Measurements from ENCODE around the gene BCAM. TPM values are rescaled to one million over a fixed set of nuclear protein-coding genes. Genes with fewer than 3 reads are reported as not detected.
A peak's percentile ranks its signal among the peaks of the same experiment; 100 is the strongest.
"Not testable (repeated sequence)": the region's sequence is repeated elsewhere in the genome, so short reads cannot be mapped to it uniquely, and the experiment has no call there.

The BCAM gene, protein sequence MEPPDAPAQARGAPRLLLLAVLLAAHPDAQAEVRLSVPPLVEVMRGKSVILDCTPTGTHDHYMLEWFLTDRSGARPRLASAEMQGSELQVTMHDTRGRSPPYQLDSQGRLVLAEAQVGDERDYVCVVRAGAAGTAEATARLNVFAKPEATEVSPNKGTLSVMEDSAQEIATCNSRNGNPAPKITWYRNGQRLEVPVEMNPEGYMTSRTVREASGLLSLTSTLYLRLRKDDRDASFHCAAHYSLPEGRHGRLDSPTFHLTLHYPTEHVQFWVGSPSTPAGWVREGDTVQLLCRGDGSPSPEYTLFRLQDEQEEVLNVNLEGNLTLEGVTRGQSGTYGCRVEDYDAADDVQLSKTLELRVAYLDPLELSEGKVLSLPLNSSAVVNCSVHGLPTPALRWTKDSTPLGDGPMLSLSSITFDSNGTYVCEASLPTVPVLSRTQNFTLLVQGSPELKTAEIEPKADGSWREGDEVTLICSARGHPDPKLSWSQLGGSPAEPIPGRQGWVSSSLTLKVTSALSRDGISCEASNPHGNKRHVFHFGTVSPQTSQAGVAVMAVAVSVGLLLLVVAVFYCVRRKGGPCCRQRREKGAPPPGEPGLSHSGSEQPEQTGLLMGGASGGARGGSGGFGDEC
- total RNA-seq, result under 1 TPM in 1 of 2 donors, not detected in 1; 0.31 TPM

DNA sequence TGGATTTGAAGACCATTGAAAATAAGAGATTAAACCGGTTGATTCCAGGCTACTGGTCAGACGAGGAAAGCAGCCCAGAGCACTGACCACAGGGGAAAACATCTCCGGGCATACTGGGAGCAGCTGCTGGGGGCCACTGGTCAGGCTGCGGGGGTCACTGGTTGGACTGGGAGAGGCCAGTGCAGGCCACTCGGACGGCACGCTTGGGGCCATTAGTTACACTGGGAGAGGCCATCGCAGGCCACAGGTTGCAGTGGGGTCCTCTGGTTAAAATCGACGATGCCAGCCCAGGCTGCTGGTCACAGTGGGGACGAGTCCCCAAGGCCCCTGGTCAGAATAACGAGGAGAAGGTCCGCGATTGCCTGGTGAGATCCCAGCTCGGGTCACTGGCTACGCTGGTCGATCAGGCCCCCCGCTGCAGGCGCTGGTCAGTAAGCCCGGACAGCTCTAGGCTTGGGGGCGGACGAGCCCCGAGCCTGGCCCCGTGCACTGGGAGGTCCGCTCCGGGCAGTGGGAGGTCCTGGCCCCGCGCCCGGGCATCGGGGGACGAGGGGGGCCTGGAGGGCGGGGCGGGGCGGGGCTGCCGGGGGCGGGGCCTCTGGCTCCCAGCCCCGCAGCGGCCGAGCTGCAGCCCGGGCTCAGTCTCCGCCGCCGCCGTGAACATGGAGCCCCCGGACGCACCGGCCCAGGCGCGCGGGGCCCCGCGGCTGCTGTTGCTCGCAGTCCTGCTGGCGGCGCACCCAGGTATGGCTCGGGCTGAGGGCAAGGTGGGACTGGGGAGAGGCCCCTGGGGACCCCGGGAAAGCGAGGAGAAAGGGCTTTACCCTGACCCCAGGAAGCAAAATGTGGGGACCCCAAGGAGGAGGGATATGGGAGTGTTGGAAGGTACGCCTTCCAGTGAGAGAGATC, at the start of gene BCAM:
Gene BCAM (plus strand): TSS at position 641 of the 909 bp plus-strand sequence. CDS start 22 bp downstream, at position 663.
- Mint-ChIP-seq H3K36me3 (no peaks in the 10 kb centered on the region), H3K27ac (no peak within 1 kb of the TSS), H3K9me3 (no peaks in the 10 kb centered on the region)
- ATAC-seq (peak in 1 of 2 donors; percentile 70), DNase-seq (ENCODE audit: low spot score in 2 of 2) (no peak)

- Mint-ChIP-seq H3K9me3 (no peaks in the 10 kb centered on the region), H3K36me3 (peaks cover 12 to 28% of the 10 kb centered on the region in 2 donors), H3K27ac (peak overlapping the region in 1 of 2 donors; percentile 75)
- DNase-seq (ENCODE audit: low spot score in 2 of 2) (no peak), ATAC-seq (no peak)
Observed at GRCh38 chr19:44762038-44762437, 46.9 kb upstream of the BCAM start.

DNA sequence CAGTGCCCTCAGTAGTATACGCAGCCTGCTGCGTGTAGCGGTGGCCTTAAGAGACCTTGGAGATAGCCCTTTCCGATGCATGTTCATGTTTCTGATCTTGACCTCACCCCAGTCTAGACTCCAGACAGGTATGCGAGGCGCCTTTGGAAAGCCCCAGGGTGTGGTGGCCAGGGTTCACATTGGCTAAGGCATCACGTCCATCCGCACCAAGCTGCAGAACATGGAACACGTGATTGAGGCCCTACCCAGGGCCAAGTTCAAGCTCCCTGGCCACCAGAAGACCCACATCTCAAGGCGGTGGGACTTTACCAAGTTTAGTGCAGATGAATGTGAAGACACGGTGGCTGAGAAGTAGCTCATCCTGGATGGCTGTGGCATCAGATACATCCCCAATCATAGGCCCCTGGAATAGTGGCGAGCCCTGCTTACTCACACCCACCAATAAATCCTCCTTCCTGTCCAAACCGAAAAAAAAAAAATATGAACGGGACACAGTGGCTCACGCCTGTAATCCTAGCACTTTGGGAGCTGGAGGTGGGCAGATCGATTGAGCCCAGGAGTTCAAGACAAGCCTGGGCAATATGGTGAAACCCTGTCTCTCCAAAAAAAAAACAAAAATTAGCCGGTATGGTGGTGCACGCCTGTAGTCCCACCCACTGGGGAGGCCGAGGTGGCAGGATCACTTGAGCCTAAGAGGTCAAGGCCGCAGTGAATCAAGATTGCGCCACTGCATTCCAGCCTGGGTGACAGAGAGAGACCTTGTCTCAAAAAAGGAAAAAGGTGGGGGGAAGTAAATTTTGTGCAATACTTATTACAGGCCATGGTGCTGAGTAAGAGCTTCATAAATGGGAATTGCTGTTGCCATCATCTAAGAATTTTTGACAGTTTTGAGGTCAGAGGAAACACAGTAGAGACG, 43.6 kb upstream of the BCAM start:
- no peak for ATAC-seq
- Mint-ChIP-seq H3K27ac (peak overlapping the region in 1 of 2 donors; percentile 30), H3K36me3 (peaks cover 0 to 13% of the 10 kb centered on the region in 2 donors), H3K9me3 (no peaks in the 10 kb centered on the region)
- DNase-seq (ENCODE audit: low spot score in 2 of 2), result no peak

DNA sequence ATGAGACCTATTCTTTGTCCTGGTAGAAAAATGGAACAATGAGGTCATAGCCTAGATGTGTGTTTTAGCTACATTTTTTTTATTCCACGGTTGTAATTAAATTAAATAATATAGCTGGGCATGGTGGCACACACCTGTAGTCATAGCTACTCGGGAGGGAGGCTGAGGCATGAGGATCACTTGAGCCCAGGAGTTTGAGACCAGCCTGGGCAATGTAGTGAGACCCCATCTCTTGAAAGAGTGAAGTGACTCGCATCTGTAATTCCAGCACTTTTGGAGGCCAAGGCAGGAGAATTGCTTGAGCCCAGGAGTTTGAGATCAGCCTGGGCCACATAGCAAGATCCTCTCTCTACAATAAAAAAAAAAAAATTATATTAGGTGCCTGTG, 43.0 kb upstream of the BCAM start:
- ATAC-seq, result no peak
- H3K36me3 Mint-ChIP-seq, result peaks cover 0 to 7% of the 10 kb centered on the region in 2 donors
- H3K27ac Mint-ChIP-seq, result no peak overlapping the region
- H3K9me3 Mint-ChIP-seq, result no peaks in the 10 kb centered on the region
- no peak for DNase-seq (ENCODE audit: low spot score in 2 of 2)

DNA sequence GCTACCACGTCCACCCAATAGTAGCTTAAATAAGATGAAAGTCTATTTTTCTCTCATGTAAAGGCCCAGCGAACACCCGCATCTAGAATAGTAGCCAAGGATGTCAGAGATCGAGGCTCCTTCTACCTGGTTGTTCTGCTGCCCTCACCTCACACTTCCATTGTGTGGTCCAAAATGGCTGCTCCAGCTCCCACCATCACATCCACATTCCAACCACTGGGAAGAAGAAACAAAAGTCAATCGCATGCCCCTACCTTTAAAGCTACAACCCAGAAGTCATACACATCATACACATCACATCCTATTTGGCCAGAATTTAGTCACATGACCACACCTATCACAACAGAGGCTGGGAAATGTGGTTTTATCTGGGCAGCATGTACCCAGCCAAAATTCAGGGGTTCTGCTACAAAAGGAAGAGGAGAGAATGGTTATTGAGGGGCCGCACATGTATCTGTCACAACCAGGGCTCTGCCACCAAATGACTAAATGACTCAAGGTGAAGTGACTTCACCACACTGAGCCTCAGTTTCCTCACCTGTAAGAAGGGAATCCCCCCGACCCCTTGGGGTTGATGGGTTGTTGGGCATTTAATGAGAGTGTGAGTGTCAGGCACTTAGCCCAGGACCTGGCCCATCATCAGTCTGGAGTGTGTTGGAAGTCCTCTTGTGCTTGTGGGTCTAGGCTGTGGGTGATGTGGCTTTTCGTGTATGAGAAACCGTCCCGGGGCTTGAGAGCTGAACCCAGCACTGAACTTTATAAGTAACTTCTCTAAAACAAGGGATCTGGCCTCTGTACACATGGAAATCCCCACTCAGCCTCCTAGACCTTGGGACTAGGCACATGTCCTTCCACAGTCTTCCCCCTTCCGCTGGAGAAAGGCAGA, 41.4 kb upstream of the BCAM start:
- DNase-seq (ENCODE audit: low spot score in 2 of 2), result peak in 1 of 2 donors; percentile 85
- Mint-ChIP-seq H3K27ac (peak overlapping the region in 1 of 2 donors; percentile 74), H3K36me3 (peaks cover 0 to 7% of the 10 kb centered on the region in 2 donors), H3K9me3 (no peaks in the 10 kb centered on the region)
- peak in 1 of 2 donors; percentile 76 for ATAC-seq

DNA sequence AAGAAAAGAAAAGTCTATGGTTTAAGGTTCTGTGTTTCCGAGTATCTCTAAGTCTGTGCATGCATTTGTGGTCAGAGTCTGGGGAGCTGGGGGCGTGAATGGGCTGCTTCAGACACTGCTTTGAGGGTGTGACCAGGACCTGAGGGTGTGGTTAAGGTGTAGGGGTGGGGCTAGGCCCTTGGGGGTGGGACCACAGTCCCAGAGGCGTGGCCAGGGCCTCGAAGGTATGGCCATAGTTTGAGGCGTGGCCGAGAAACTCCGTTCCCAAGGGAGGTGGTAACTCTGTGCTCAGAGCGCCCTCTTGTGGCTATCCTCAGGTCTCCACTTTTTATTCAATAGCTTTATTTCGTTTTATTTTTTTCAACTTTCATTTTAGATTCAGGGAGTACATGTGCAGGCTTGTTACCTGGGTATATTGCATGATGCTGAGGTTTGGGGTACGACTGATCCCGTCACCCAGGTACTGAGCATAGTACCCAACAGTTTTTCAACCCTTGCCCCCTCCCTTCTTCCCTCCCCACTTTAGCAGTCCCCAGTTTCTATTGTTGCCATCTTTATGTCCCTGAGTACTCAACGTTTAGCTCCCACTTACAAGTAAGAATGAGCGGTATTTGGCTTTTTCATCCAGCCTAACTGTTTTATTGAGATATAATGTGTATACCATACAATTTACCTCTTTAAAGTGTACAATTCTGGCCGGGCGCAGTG, 38.2 kb upstream of the BCAM start:
- Mint-ChIP-seq H3K27ac (peak overlapping the region; percentile 24 to 81), H3K9me3 (no peaks in the 10 kb centered on the region), H3K36me3 (peaks cover 0 to 7% of the 10 kb centered on the region in 2 donors)
- ATAC-seq (peak; percentile 90 to 100), DNase-seq (ENCODE audit: low spot score in 2 of 2) (peak; percentile 95 to 99)

DNA sequence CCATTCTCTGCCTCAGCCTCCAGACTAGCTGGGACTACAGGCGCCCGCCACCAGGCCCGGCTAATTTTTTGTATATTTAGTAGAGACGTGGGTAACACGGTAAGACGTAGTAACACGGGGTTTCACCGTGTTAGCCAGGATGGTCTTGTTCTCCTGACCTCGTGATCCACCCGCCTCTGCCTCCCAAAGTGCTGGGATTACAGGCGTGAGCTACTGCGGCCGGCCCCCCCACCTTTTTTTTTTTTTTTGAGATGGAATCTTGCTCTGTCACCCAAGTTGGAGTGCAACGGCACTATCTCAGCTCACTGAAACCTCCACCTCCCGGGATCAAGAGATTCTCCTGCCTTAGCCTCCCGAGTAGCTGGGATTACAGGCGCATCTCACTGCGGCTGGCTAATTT, 36.8 kb upstream of the BCAM start:
- ATAC-seq; DNase-seq (ENCODE audit: low spot score in 2 of 2); H3K27ac Mint-ChIP-seq; H3K36me3 Mint-ChIP-seq; H3K9me3 Mint-ChIP-seq: not testable (repeated sequence)

- Mint-ChIP-seq H3K36me3 (peaks cover 0 to 7% of the 10 kb centered on the region in 2 donors), H3K27ac (no peak overlapping the region), H3K9me3 (no peaks in the 10 kb centered on the region)
- no peak for ATAC-seq
- no peak for DNase-seq (ENCODE audit: low spot score in 2 of 2)
Observed at GRCh38 chr19:44772959-44773358, 35.9 kb upstream of the BCAM start.

- no peak for DNase-seq (ENCODE audit: low spot score in 2 of 2)
- Mint-ChIP-seq H3K36me3 (no peaks in the 10 kb centered on the region), H3K9me3 (no peaks in the 10 kb centered on the region), H3K27ac (no peak overlapping the region)
- no peak for ATAC-seq
Observed at GRCh38 chr19:44775676-44776240, 33.1 kb upstream of the BCAM start.

DNA sequence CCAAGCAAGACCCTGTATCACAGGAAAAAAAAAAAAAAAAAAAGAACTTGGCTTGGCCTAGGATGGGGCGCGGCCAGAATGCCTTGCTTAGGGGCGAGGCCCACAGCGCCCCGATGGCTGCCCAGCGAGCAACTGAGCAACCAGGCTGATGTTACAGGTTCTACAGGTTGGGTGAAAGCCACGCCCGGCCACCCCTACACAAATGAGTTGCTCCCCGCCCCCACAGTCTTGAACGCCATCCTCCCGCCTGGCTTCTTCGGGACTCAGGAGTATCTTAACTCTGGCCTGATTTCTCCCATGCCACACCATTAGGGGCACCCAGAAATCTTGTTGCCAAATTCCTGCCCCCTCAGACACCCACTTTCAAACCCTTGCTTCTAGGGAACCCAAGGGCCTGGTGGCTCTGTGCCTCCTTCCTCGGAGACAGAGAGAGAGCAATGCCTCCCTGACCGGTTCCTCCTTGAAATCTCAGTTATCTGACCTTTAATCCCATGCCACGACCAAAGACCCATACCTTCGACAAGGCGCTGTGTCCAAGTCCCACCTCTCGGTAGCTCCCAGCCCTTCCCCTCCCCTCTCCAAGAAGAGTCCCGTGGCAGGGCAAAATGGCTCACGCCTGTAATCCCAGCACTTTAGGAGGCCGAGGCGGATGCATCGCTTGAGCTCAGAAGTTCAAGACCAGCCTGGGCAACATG, 32.4 kb upstream of the BCAM start:
- H3K27ac Mint-ChIP-seq, result no peak overlapping the region
- H3K9me3 Mint-ChIP-seq, result no peaks in the 10 kb centered on the region
- no peak for ATAC-seq
- H3K36me3 Mint-ChIP-seq, result no peaks in the 10 kb centered on the region
- DNase-seq (ENCODE audit: low spot score in 2 of 2), result no peak

DNA sequence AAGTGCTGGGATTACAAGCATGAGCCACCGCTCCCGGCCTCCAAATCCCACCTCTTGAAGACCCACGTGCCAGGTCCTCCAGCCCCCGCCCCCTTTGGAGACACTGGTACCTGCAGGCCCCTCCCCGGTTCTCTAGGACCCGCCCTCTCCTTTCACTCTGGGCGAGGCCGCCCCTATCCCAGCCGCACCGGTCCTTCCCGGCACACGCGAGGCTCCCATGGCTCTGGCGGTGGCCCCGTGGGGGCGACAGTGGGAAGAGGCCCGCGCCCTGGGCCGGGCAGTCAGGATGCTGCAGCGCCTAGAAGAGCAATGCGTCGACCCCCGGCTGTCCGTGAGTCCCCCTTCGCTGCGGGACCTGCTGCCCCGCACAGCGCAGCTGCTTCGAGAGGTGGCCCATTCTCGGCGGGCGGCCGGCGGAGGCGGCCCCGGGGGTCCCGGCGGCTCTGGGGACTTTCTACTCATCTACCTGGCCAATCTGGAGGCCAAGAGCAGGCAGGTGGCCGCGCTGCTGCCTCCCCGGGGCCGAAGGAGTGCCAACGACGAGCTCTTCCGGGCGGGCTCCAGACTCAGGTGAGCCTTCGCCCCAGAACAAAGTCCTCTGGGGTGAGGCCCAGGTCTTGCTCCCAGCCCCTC, 31.1 kb upstream of the BCAM start, which contains the start of gene CBLC:
Gene CBLC (plus strand): TSS at position 176 of the 633 bp plus-strand sequence. CDS start 42 bp downstream, at position 218.
- H3K9me3 Mint-ChIP-seq, result no peaks in the 10 kb centered on the region
- ATAC-seq, result peak in 1 of 2 donors; percentile 32
- no peaks in the 10 kb centered on the region for H3K36me3 Mint-ChIP-seq

GRCh38 chr19:44779150-44779549, 29.8 kb upstream of the BCAM start:
- DNase-seq (ENCODE audit: low spot score in 2 of 2) (no peak), ATAC-seq (no peak)
- no peaks in the 10 kb centered on the region for H3K36me3 Mint-ChIP-seq
- no peaks in the 10 kb centered on the region for H3K9me3 Mint-ChIP-seq
- no peak overlapping the region for H3K27ac Mint-ChIP-seq

More for the DNA sequence above, 31.1 kb upstream of the BCAM start, which contains the start of gene CBLC:
- DNase-seq (ENCODE audit: low spot score in 2 of 2), result no peak
- no peak within 1 kb of the TSS for H3K27ac Mint-ChIP-seq

- DNase-seq (ENCODE audit: low spot score in 2 of 2); ATAC-seq; H3K9me3 Mint-ChIP-seq; H3K36me3 Mint-ChIP-seq; H3K27ac Mint-ChIP-seq: not testable (repeated sequence)
Observed at GRCh38 chr19:44781694-44782093, 27.2 kb upstream of the BCAM start.
